GM12878 (cell line): Measurements from ENCODE around the gene SLC27A5. TPM values are rescaled to one million over a fixed set of nuclear protein-coding genes. Genes with fewer than 3 reads are reported as not detected.
A peak's percentile ranks its signal among the peaks of the same experiment; 100 is the strongest.

Experiments
- ATAC-seq: fragments of 200-7000 bp; cut with Tn5 transposase; 3 replicates; pipeline ENCODE4 v1.9.1; 2020; ENCODE audit warnings: mild to moderate bottlenecking, moderate library complexity
- BruUV-seq: library from RNA; stranded (reverse); fragments of 400-500 nt; replicated peaks from 2 replicates; lab custom pipeline; 2021; lab: Mats Ljungman, UMichigan
- CTCF ChIA-PET: fragments of 300-600 bp; sonication (Branson Sonifier 250); formaldehyde crosslinking; extraction: SDS; loops from one replicate; lab custom pipeline; 2021; ENCODE audit warnings: inconsistent platforms; lab: Yijun Ruan, JAX
- POLR2A ChIA-PET: fragments of 350-600 bp; formaldehyde crosslinking; extraction: SDS; loops from one replicate; lab custom pipeline; 2021; ENCODE audit warnings: inconsistent platforms; lab: Charles Lee
- RAD21 ChIA-PET: fragments of 300-600 bp; sonication (Branson Sonifier 250); formaldehyde crosslinking; loops from one replicate; lab custom pipeline; 2023; ENCODE audit warnings: antibody characterized with exemption; ENCODE audit not compliant: unreplicated experiment; lab: Charles Lee
- SMC1A ChIA-PET: fragments of 300-600 bp; sonication (Branson Sonifier 250); formaldehyde crosslinking; loops from one replicate; lab custom pipeline; 2023; ENCODE audit not compliant: unreplicated experiment, uncharacterized antibody; lab: Charles Lee
- DNase-seq: peaks from one replicate; pipeline ENCODE4 v3.0.0-alpha.2; 2011; ENCODE audit warnings: low read depth, low spot score
- FAIRE-seq: peaks from 3 replicates; lab custom pipeline; 2011; peaks lifted over from hg19 to GRCh38; lab: Jason Lieb, UNC
- H2AFZ ChIP-seq: 2 replicates; pipeline ENCODE4 v1.6.0; 2011; ENCODE audit warnings: low read depth, low read length, control low read depth; ENCODE audit not compliant: control insufficient read depth
- H3K27ac ChIP-seq: 2 replicates; pipeline ENCODE4 v1.5.1; 2011; ENCODE audit warnings: control low read depth; ENCODE audit not compliant: control insufficient read depth, insufficient read depth
- H3K27me3 ChIP-seq, 2 experiments: replicated peaks in 1 of 2; 2 replicates each; pipeline versions ENCODE4 v1.6.0 to v1.6.1; 2011; ENCODE audit warnings: low read length in 1 of 2; ENCODE audit not compliant: control insufficient read depth in 2 of 2, insufficient read depth in 2 of 2
- H3K36me3 ChIP-seq, 2 experiments: 2 replicates each; pipeline ENCODE4 v1.5.1; 2011; ENCODE audit warnings: low read length in 1 of 2; ENCODE audit not compliant: control insufficient read depth in 2 of 2, insufficient read depth in 2 of 2
- H3K4me1 ChIP-seq: 2 replicates; pipeline ENCODE4 v1.6.1; 2011; ENCODE audit warnings: mild to moderate bottlenecking, low read length, moderate library complexity, mixed read lengths; ENCODE audit not compliant: control insufficient read depth, insufficient read depth
- H3K4me2 ChIP-seq: 2 replicates; pipeline ENCODE4 v1.6.0; 2011; ENCODE audit warnings: control low read depth; ENCODE audit not compliant: control insufficient read depth, insufficient read depth
- H3K4me3 ChIP-seq: fragments of 200-600 bp; sonication (generic); 2 replicates; pipeline ENCODE4 v1.5.1; 2016
- H3K79me2 ChIP-seq: 2 replicates; pipeline ENCODE4 v1.6.0; 2011; ENCODE audit warnings: low read length; ENCODE audit not compliant: control insufficient read depth, insufficient read depth
- H3K9ac ChIP-seq: 2 replicates; pipeline ENCODE4 v1.8.0; 2011; ENCODE audit warnings: low read length, control low read depth, mixed read lengths; ENCODE audit not compliant: control insufficient read depth, insufficient read depth
- H3K9me3 ChIP-seq: replicated peaks from 3 replicates; pipeline ENCODE4 v1.5.1; 2011; ENCODE audit warnings: mild to moderate bottlenecking, low read length; ENCODE audit not compliant: control insufficient read depth, insufficient read depth
- H4K20me1 ChIP-seq: 2 replicates; pipeline ENCODE4 v1.6.0; 2011; ENCODE audit not compliant: control insufficient read depth, insufficient read depth
- ATF3 ChIP-seq: IDR thresholded peaks from 2 replicates; pipeline ENCODE4 v1.6.1; 2011; ENCODE audit warnings: low read depth, mild to moderate bottlenecking, low read length, moderate library complexity, borderline replicate concordance; ENCODE audit errors: extremely low read depth
- BCL3 ChIP-seq: IDR thresholded peaks from 2 replicates; pipeline ENCODE4 v1.6.1; 2011; ENCODE audit warnings: borderline replicate concordance, low read depth, mild to moderate bottlenecking, moderate library complexity, low read length; ENCODE audit not compliant: insufficient read depth, poor library complexity, severe bottlenecking
- BCLAF1 ChIP-seq: fragments of 450-650 bp; IDR thresholded peaks from 2 replicates; pipeline ENCODE4 v1.6.1; 2017; ENCODE audit warnings: antibody characterized with exemption, mild to moderate bottlenecking, moderate library complexity
- ELK1 ChIP-seq: IDR thresholded peaks from 2 replicates; pipeline ENCODE4 v1.6.1; 2012; ENCODE audit warnings: low read depth, low read length, improper control_type of control experiment
- GATAD2B ChIP-seq: fragments of 450-650 bp; conservative IDR thresholded peaks from 2 replicates; pipeline ENCODE4 v1.6.1; 2017; ENCODE audit warnings: low read depth, mild to moderate bottlenecking, moderate library complexity
- HDAC6 ChIP-seq: fragments of 200-600 bp; sonication (generic); IDR thresholded peaks from one replicate; pipeline ENCODE4 v1.8.0; 2017; ENCODE audit warnings: antibody characterized with exemption; ENCODE audit not compliant: unreplicated experiment
- KLF5 ChIP-seq: fragments of 450-650 bp; IDR thresholded peaks from 2 replicates; pipeline ENCODE4 v1.6.1; 2014; ENCODE audit warnings: mild to moderate bottlenecking; ENCODE audit not compliant: partially characterized antibody
- MXI1 ChIP-seq: fragments of 150-350 bp; IDR thresholded peaks from 2 replicates; pipeline ENCODE4 v1.6.1; 2011; ENCODE audit warnings: low read depth, mild to moderate bottlenecking, inconsistent platforms, low read length, improper control_type of control experiment
- NR2C1 ChIP-seq: fragments of 450-650 bp; IDR thresholded peaks from 2 replicates; pipeline ENCODE4 v1.6.1; 2017; ENCODE audit warnings: antibody characterized with exemption, mild to moderate bottlenecking, moderate library complexity
- PKNOX1 ChIP-seq: fragments of 450-650 bp; IDR thresholded peaks from 2 replicates; pipeline ENCODE4 v1.6.1; 2016; ENCODE audit warnings: mild to moderate bottlenecking
- RB1 ChIP-seq: fragments of 450-650 bp; formaldehyde crosslinking; IDR thresholded peaks from 2 replicates; pipeline ENCODE4 v1.6.1; 2017; ENCODE audit warnings: mild to moderate bottlenecking, borderline replicate concordance
- SMAD5 ChIP-seq: IDR thresholded peaks from 2 replicates; pipeline ENCODE4 v1.6.1; 2016; ENCODE audit warnings: antibody characterized with exemption, low read depth
- SMC3 ChIP-seq: IDR thresholded peaks from 2 replicates; pipeline ENCODE4 v1.6.1; 2011; ENCODE audit warnings: low read length, improper control_type of control experiment, borderline replicate concordance
- TARDBP ChIP-seq: IDR thresholded peaks from 2 replicates; pipeline ENCODE4 v1.6.1; 2016; ENCODE audit warnings: borderline replicate concordance
- ZNF622 ChIP-seq: fragments of 450-650 bp; IDR thresholded peaks from 2 replicates; pipeline ENCODE4 v1.6.1; 2017; ENCODE audit warnings: mild to moderate bottlenecking, inconsistent platforms
- WGBS: methylation state at CpG from one replicate; pipeline ENCODE4 v1.1.6; 2016; ENCODE audit warnings: low lambda C conversion rate; ENCODE audit not compliant: insufficient replicate concordance, insufficient coverage; ENCODE audit errors: missing lambda C conversion rate; 5-methylcytosine and 5-hydroxymethylcytosine counted together
- in situ Hi-C: fragments of 300-500 bp; cut with MboI; formaldehyde crosslinking; loops from 9 replicates; pipeline ENCODE4 v1.14.3; 2018; ENCODE audit warnings: mixed read lengths
- intact Hi-C: fragments of 100-400 bp; cut with micrococcal nuclease; formaldehyde crosslinking; loops from one replicate; pipeline ENCODE4 v1.14.2; 2022; ENCODE audit not compliant: unreplicated experiment
- polyA plus RNA-seq, 11 experiments: library from polyadenylated mRNA; depleted of rRNA in 4 of 11; unstranded in 6 of 11; stranded (reverse) in 5 of 11; fragments of >200 nt; fragmentation: Nextera tagmentation in 4 of 11; fragmentation: Illumina TruSeq in 1 of 11; extraction: Ambion mirVana in 4 of 11; extraction: Trizol in 1 of 11; gene quantifications; 1 replicate in 1 of 11; 2 replicates in 10 of 11; pipeline versions ENCODE4 v1.2.1 to v1.2.3, GENCODE V29; 2011 to 2016; ENCODE audit warnings: inconsistent platforms in 2 of 11, missing spikeins in 2 of 11, low read depth in 1 of 11
- total RNA-seq, 4 experiments: library from RNA; depleted of rRNA in 3 of 4; stranded (reverse); fragments of >200 nt in 3 of 4; fragmentation: Illumina TruSeq in 1 of 4; extraction: Trizol in 1 of 4; gene quantifications; 2 replicates each; pipeline versions ENCODE4 v1.2.1 to v1.2.3, GENCODE V29; 2013 to 2021

The SLC27A5 gene
- total and polyA plus RNA-seq, 10 of the 15 experiments (the other 5 are each of a cell fraction or from before 2014, with no cell fraction given): 21.2 to 127 (median 31.8) TPM

- TSS peak; percentile 69 for BruUV-seq
- WGBS: under 1% methylated on average over 33 of the region's 33 CpGs
- TF ChIP-seq TARDBP (no peak), ZNF622 (no peak), RB1 (no peak), ATF3 (no peak), BCL3 (no peak), ELK1 (peak; percentile 79), NR2C1 (peak; percentile 58), GATAD2B (peak; percentile 69; the same call in 1 of the 2 replicates), PKNOX1 (no peak; the same call in 1 of the 2 replicates), BCLAF1 (peak; percentile 29; the same call in 1 of the 2 replicates), SMC3 (no peak), SMAD5 (peak; percentile 65), KLF5 (no peak), HDAC6 (no peak), MXI1 (peak; percentile 97)
Measured at GRCh38 chr19:58559275-58560006, 47.6 kb upstream of the SLC27A5 start.

More at GRCh38 chr19:58559275-58560006, 47.6 kb upstream of the SLC27A5 start:
- Histone ChIP-seq H3K27me3 (no peaks in the 10 kb centered on the region), H3K79me2 (peaks cover 35% of the 10 kb centered on the region), H3K9me3 (no peaks in the 10 kb centered on the region), H3K4me2 (peak overlapping the region; percentile 88), H2AFZ (no peak overlapping the region; the same call in 1 of the 2 replicates), H3K36me3 (peaks cover 5% of the 10 kb centered on the region in 2 experiments; a peak in 3 of 4 replicates), H3K9ac (peak overlapping the region; percentile 93), H3K4me3 (peak overlapping the region; percentile 89), H3K27ac (peak overlapping the region; percentile 96), H3K4me1 (peaks cover 46% of the 10 kb centered on the region), H4K20me1 (no peaks in the 10 kb centered on the region)
- CTCF ChIA-PET: interaction anchor here (0.6 to 2.4 kb wide), 5 partner anchors 13 to 657 kb away, joined by 3 to 14 read pairs (median 5); partner anchors contain the start of gene ZBTB45
- FAIRE-seq: no peak
- RAD21 ChIA-PET: interaction anchor here (0.6 to 1.6 kb wide), 6 partner anchors 15 to 39 kb away, joined by 3 to 5 read pairs (median 4); partner anchors contain the start of gene ZBTB45
- SMC1A ChIA-PET: interaction anchor here (0.6 to 1.9 kb wide), 4 partner anchors 13 to 197 kb away, joined by 3 to 10 read pairs (median 4); partner anchors contain the start of gene ZBTB45
- DNase-seq: peak; percentile 76
- in situ Hi-C loops (no loop called here), intact Hi-C loops (loop anchor here (1.0 to 2.0 kb wide), 2 partner anchors 13 to 45 kb away; no protein-coding TSS in a partner anchor)
- POLR2A ChIA-PET: interaction anchor here (0.9 to 4.7 kb wide), 9 partner anchors 11 to 71 kb away, joined by 3 to 46 read pairs (median 8); partner anchors contain the start of genes MZF1, TRIM28 and ZBTB45
- peak; percentile 63 for ATAC-seq
